ENCODE results near the gene COPG2. TPM values are rescaled to one million over a fixed set of nuclear protein-coding genes. Genes with fewer than 3 reads are reported as not detected.

COPG2 gene
- polyA plus RNA-seq, 1 of the 3 experiments (the other 2 are of a cell fraction): 44.3 TPM

DNA sequence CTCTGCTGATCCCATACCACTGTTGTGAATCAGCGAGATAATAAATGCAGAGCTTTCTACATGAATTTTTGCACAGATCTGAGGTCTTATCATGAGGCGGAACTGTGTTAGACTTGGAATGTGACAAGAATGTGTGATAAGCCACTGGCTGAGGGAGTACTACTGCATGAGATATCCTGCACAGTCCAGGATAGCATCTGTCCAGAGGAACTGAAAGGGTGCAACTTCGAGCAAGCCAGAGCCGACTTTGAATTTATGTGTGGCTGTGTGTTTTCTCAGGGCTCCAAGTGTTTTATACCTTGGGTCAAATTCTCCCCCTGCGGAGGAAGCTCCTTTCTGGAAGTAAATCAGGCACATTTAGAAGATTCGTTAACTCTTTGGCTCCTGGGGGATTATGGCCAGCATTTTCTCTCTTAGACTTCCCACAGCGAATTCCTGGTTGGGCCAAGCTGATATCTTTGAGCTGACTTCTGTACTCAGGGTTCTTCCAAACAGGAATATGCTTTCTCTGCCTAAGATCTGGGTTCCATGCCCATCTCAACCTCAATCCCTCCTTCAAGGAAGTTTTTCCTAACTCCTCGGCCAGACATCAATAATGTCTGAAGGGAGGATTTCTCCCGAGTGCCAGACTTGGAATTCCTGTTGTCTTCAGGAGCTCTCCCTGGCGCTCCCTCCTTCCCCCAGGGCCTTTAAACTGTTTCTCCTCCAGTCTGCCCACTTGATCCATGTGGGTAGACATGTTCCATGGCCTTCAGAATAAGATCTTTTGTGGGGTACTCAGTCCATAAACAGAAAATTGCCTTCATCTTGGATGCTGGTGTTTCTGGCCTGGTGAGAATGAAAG lies 179.2 kb downstream of the COPG2 start (continued):
- TF ChIP-seq, protein P1, sequence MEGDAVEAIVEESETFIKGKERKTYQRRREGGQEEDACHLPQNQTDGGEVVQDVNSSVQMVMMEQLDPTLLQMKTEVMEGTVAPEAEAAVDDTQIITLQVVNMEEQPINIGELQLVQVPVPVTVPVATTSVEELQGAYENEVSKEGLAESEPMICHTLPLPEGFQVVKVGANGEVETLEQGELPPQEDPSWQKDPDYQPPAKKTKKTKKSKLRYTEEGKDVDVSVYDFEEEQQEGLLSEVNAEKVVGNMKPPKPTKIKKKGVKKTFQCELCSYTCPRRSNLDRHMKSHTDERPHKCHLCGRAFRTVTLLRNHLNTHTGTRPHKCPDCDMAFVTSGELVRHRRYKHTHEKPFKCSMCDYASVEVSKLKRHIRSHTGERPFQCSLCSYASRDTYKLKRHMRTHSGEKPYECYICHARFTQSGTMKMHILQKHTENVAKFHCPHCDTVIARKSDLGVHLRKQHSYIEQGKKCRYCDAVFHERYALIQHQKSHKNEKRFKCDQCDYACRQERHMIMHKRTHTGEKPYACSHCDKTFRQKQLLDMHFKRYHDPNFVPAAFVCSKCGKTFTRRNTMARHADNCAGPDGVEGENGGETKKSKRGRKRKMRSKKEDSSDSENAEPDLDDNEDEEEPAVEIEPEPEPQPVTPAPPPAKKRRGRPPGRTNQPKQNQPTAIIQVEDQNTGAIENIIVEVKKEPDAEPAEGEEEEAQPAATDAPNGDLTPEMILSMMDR (IDR thresholded peaks at IDR 0.05): no peak
- peak; percentile 28; the same call in 1 of the 2 replicates for TF ChIP-seq YY1 (IDR thresholded peaks at IDR 0.05; ENCODE audit: low read depth)
- no peak; the same call in none of the 2 replicates for TF ChIP-seq NFIC (IDR thresholded peaks at IDR 0.05; ENCODE audit: borderline replicate concordance)
- no peak for TF ChIP-seq RFX5 (IDR thresholded peaks at IDR 0.05; ENCODE audit: low read length)
- TF ChIP-seq SIN3A (IDR thresholded peaks at IDR 0.05; ENCODE audit: borderline replicate concordance, low read depth, low read length): no peak
- TF ChIP-seq EP300 (IDR thresholded peaks at IDR 0.05; ENCODE audit: borderline replicate concordance in 1 of 2, low read depth in 1 of 2, low read length in 1 of 2): peak; percentile 20 to 92; a peak in 3 of 4 replicates
- TF ChIP-seq, protein P2, sequence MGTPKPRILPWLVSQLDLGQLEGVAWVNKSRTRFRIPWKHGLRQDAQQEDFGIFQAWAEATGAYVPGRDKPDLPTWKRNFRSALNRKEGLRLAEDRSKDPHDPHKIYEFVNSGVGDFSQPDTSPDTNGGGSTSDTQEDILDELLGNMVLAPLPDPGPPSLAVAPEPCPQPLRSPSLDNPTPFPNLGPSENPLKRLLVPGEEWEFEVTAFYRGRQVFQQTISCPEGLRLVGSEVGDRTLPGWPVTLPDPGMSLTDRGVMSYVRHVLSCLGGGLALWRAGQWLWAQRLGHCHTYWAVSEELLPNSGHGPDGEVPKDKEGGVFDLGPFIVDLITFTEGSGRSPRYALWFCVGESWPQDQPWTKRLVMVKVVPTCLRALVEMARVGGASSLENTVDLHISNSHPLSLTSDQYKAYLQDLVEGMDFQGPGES (IDR thresholded peaks at IDR 0.05; ENCODE audit: low read depth, low read length): no peak
- TF ChIP-seq GATA2 (CRISPR knock-in tag; IDR thresholded peaks at IDR 0.05): no peak
- no peak for TF ChIP-seq RCOR1 (IDR thresholded peaks at IDR 0.05; ENCODE audit: low read length)

DNA sequence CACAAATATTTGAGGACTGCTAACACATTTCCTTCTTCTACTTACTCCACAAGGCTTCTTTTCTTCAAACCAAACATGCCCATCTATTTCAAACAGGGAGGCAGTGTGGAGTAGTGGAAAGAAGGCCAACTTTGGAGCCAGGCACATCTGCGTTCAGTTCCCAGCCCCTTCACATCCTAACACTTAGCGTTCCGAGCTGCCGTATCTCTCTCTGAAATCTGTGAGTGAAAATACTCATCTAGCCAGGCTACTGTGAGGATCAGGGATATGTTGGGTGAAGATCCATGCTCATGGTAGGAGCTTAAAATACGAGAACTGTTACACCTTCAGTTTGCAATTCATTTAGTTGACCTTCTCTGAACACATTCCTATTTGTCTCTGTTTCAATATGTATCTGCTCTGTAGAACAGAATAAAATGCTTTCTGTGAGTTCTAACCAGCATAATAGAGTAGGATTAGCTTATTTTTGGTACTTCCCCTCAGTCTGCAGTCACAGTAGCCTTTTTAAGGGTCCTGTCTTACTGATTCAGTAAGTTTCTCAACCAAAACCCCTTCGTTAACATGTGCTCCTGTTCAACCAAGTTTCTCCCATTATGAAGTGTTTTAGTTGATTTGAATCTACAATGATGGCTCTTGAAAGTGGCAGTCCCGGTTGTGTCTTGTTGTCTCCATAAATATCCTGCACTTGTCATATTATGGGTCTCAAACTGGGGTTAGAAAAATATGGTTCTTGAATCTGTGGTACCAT lies 180.0 kb downstream of the COPG2 start:
- Histone ChIP-seq H3K9me3 (no peaks in the 10 kb centered on the region), H3K36me3 (replicated peaks in 1 of 2; ENCODE audit: control insufficient read depth in 1 of 2, insufficient read depth in 2 of 2, low read length in 1 of 2) (no peaks in the 10 kb centered on the region), H2AFZ (ENCODE audit: low read depth) (peak overlapping the region; percentile 1; the same call in 1 of the 2 replicates), H3K4me3 (ENCODE audit: low read depth in 2 of 2, low read length in 1 of 2) (no peak overlapping the region), H4K20me1 (ENCODE audit: insufficient read depth) (no peaks in the 10 kb centered on the region), H3K4me1 (ENCODE audit: control insufficient read depth in 1 of 2, insufficient read depth in 2 of 2, low read depth in 1 of 2, low read length in 1 of 2) (peaks cover 5 to 17% of the 10 kb centered on the region in 2 experiments), H3K9ac (no peak overlapping the region), H3K9me2 (no peaks in the 10 kb centered on the region), H3K4me2 (peak overlapping the region; percentile 50), H3K79me2 (ENCODE audit: insufficient read depth) (no peaks in the 10 kb centered on the region), H3K27ac (ENCODE audit: low read depth in 2 of 2, low read length in 1 of 2) (peak overlapping the region; percentile 48 to 87; a peak in 3 of 4 replicates), H3F3A (replicated peaks; ENCODE audit: insufficient read depth) (peaks cover 18% of the 10 kb centered on the region), H3K27me3 (ENCODE audit: insufficient read depth) (no peaks in the 10 kb centered on the region)
- WGBS (ENCODE audit: low lambda C conversion rate): 74% methylated on average over 7 of the region's 7 CpGs
- TF ChIP-seq MEF2A (IDR thresholded peaks at IDR 0.05; ENCODE audit: borderline replicate concordance, low read depth): 0 out of 2 replicates have a peak, but pooled peaks have one; percentile 49
- TF ChIP-seq, protein P3, sequence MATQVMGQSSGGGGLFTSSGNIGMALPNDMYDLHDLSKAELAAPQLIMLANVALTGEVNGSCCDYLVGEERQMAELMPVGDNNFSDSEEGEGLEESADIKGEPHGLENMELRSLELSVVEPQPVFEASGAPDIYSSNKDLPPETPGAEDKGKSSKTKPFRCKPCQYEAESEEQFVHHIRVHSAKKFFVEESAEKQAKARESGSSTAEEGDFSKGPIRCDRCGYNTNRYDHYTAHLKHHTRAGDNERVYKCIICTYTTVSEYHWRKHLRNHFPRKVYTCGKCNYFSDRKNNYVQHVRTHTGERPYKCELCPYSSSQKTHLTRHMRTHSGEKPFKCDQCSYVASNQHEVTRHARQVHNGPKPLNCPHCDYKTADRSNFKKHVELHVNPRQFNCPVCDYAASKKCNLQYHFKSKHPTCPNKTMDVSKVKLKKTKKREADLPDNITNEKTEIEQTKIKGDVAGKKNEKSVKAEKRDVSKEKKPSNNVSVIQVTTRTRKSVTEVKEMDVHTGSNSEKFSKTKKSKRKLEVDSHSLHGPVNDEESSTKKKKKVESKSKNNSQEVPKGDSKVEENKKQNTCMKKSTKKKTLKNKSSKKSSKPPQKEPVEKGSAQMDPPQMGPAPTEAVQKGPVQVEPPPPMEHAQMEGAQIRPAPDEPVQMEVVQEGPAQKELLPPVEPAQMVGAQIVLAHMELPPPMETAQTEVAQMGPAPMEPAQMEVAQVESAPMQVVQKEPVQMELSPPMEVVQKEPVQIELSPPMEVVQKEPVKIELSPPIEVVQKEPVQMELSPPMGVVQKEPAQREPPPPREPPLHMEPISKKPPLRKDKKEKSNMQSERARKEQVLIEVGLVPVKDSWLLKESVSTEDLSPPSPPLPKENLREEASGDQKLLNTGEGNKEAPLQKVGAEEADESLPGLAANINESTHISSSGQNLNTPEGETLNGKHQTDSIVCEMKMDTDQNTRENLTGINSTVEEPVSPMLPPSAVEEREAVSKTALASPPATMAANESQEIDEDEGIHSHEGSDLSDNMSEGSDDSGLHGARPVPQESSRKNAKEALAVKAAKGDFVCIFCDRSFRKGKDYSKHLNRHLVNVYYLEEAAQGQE (IDR thresholded peaks at IDR 0.05; ENCODE audit: low read depth, low read length): no peak
- TF ChIP-seq POLR2AphosphoS5 (IDR thresholded peaks at IDR 0.05; ENCODE audit: low read depth, low read length): no peak
- TF ChIP-seq, protein P4, sequence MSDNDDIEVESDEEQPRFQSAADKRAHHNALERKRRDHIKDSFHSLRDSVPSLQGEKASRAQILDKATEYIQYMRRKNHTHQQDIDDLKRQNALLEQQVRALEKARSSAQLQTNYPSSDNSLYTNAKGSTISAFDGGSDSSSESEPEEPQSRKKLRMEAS (IDR thresholded peaks at IDR 0.05; ENCODE audit: low read depth): no peak
- ChIA-PET CTCF (interaction anchor here (0.6 to 1.6 kb wide), 4 partner anchors 14 to 245 kb away, joined by 3 read pairs; no protein-coding TSS in a partner anchor), POLR2A (no interaction called here)
- DNase-seq: peak; percentile 27

Data from SK-N-SH (cell line).